Renal pelvis (tissue), 4 donors: Measurements from ENCODE around the gene SMIM20. TPM values are rescaled to one million over a fixed set of nuclear protein-coding genes. Genes with fewer than 3 reads are reported as not detected.
"Not testable (repeated sequence)": the region's sequence is repeated elsewhere in the genome, so short reads cannot be mapped to it uniquely, and the experiment has no call there.

Experiments used
- DNase-seq: peaks from one replicate; pipeline ENCODE4 v3.0.0-alpha.2; 2013
- polyA plus RNA-seq, 3 donors: library from polyadenylated mRNA; unstranded; fragments of 120-200 nt; gene quantifications; one replicate each; pipeline ENCODE4 v1.2.1, GENCODE V29; 2013; ENCODE audit not compliant: insufficient read length in 3 of 3

SMIM20 gene
- polyA plus RNA-seq, 3 donors, result 45.6 to 47.6 (median 47.3) TPM

DNA sequence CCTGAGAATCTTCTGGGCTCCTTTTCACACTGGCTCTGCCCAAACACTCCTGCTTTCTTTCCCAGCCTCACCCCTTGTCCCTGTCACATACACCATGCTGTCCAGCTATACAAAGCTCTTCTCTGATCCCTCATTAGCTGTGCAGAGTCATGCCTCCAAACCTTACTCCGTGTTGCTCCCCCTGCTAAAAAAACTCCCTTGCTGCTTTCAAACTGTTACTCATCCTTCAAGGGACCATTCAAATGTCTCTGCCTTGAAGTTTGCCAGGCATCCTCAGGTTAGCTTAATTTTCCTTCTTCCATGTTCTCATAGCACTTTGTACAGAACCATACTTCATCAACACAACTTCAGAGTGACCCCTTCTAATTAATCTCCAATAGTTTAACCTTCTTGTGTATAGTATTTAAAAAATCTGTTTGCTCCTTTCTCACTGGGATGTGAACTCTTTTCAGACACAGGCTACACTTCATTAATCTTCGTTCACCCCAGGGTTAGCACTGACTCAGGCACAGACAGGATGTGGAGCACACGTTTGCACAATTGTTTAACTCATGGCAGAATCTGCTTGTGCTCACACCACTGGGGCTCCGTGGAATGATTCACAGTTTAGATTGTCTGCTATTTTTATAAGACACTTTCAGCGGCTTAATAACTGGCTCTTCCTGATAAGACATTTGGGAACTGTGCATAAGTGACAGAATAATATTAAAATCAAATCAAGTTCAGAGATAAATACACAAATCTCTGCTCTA lies 29.8 kb upstream of the SMIM20 start:
- DNase-seq, result no peak

DNA sequence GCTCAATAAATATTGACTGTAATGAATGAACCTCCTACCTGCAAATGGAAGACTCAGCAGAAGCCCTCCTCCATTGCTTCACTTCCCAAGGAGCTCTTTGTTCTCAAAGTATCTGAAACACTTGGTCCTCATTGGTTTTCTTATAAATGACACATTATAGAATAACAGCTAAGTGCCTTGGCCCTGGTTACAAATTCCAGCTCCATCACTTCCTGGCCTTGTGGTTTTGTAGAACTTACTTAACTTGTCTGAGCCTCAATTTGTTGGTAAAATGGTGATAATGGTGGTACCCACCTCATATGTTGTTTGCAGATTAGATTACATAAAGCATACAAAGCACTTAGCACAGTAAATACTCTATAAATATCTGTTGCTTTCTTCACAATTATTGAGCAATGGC lies 25.2 kb upstream of the SMIM20 start:
- DNase-seq, result no peak

DNA sequence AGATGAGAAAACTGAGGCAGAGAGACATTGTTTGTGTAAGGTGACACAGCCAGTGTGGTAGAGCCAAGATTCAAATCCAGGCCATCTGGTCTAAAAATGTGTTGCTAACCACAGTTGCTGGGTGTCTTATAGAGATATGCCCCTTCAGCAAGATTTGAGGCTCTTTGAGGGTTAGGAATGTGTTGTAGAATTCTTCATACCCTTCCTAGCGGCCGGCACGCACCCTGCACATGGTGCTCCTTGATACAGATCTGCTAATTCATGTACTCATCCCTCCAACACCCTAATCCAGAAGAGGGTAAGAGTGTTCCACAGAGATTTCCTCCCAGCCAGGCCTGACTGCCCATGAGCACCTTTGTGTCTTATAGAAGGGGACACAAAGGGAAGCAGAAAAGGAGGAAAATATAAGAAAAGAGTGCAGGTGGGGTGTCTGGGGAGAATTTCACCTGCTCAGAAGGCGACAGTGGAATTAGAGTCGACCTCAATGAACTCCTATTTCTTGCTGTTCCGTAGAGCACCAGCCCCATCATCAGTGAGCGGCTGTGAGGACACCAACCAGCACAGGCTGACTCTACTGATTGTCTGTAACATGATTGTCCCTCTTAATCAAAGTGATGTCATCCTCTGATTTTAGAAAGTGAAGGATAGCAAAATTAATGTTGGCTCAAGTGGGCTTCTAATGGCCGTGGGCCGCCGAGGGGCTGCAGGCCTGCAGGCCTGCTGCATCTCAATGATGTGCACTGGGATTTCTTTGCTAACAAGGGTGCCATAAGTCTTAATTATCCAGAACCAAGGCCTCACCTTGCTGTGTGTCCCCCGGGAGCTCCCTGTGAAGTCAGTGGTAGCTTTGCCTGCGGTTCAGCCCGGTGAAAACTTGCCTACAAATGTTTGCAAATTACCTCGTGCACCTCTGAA lies 24.2 kb upstream of the SMIM20 start:
- DNase-seq, result no peak

DNA sequence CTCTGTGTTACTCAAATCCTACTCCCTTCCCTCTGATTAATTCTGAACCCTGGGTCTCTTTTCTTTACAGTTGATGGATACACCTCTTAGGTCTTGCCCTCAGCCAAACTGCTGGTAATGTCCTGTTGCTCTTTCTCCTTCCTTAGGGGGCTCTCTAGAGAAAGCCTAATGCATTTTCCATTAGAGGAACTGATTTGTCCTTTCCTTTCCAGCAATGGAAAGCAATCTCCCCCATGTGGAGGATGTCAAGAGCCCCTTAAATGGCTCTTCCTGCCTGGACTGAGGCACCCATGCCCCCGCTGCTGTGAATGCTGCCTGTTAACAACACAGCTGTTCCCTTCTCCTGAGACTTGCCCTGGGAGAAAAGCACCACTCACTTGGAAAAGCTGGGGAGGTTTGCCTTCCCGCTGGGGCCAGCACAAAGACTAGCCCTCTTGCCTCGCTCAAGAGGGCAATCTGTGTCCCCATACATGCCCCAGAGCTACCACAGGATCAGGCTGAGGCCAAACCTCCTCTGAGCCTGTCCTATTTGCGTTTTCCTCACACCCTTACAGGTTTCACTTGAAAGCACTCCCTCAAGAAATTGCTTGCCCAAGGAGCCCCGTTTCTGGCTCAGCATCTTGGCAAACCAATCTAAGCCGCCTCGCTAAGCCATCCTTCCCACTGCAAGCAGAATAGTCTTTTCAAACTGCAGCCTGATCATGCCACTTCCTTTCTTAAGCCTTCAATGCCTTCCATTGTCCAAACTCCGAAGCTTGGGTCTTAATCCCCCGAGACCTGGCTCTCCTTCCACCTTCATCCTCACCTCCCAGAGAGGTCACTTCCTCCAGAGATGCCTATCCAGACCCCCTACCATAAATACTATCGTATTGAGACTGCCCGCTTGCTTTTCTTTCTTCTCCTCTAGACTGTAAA lies 23.2 kb upstream of the SMIM20 start:
- no peak for DNase-seq

DNA sequence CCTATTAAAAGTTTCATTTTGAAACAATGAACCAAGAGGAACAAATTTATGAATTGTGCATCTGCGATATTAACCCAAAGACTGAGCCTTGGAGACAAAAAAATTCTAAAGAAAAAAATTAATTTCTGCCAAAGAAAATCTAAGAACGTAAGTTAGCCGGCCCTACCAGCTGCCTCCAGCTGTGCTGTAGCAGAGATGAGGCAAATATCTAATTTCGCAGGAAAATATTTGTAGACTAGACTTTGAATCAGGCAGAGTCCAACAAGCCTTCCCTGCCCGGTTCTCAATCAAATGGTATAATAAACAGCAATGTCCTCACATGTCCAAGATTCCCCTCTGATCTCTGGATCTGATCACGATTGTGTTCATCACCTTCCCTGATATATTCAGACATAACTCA lies 21.2 kb upstream of the SMIM20 start:
- DNase-seq, result no peak

DNA sequence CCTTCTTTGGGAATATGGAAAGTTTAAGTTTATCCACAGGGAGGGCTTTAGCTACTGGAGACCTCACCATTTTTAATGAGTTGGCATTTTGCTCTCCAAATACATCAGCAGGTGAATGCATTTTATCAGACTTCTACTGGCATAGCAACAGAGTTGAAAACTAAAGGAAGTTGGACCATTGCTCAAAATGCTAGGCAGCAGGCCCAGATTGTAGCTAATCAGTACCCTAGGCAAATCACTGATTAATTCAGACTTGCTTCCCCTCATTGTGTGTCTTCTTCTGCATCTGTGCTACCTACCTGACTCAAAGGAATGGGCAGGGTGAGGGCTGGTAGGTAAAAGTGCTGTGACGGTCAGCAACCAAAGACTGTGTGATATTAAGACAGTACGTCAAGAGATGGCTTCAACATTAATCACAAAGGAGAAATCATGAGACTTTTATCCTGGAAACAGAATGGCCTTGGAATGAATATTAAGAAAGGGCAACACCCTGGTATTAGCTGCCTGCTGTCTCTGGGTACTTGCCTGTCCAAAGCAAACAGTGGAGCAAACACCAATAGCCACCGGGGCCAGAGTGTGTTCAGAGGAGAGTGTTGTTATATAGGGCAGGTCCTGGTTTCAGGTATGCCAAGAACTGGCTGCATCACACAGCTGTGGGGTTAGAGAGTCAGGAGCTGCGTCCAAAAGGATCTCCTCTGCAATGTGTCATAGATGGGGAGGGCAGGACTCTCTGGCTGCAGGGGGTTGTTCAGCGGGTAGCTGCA lies 17.1 kb upstream of the SMIM20 start:
- no peak for DNase-seq

DNA sequence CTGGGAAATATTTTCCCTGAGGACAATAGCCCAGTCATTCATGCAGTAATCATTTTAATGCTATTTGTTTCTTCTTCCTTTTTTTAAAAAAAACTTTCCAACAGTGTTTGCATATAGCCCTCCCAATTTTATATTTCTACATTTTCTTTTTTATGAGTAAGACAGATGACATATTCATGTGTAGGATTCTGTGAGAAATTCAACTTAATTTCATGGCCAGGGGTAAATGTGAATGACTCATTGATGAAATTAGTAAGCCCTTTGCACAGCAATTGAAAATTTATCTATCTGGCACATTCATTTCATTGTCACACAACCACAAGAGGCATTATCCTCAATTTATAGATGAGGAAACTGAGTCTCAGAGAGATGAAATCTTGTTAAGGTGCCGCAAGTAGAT lies 13.7 kb upstream of the SMIM20 start:
- DNase-seq, result no peak

DNA sequence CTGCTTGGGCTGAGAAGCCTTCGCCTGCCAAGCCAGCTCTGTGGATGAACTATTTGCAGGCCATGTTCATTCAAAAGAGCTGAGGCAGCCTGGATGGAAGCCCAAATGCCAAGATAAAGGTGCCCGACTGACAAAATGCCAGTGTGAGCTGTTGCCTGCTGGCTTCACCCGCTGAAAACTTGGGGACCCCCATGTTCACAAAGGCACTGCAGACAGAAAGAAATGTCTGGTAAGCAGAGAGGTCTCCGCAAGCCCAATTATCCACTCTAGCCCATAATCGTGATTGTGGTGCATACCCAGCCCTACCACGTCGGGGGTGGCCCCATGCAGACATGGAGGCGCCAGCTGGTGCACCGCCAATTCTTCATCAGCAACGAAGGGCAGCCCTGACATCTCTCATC lies 13.0 kb upstream of the SMIM20 start:
- no peak for DNase-seq

DNA sequence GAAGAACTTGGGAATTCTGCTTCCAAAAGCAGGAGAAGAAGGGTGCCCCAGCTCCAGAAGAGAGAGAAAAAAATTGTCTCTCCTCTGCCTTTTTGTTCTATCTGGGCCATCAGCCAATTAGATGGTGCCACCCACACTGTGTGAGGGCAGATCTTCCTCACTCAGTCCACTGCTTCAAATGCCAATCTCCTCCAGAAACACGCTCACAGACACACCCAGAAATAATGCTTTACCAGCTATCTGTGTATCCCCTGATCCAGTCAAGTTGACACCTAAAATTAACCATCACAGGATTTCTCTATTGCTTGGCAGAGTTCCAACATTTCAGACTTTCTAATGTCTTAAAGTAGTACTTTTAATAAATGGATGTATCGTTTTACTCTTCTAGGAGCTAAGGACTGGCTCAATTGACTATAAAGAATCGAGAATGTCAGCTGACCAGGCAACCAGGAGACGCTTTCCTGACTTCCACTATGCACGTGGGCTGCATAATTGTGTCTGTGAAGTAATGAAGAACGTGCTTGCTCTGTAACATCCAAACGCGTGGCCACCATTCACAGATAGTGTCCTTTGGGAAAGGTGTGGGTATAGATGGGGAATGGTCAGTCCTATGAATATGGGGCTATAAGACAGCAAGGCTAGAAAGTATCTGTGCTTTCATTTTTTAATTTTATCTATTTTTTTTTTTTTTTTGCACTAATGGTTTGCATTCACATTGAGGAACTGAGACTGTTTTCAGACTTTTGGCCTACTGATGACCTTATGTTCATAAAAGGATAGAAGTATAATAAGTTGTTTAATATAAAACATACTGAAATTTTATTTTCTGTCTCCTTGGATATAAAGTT lies 9.9 kb upstream of the SMIM20 start:
- no peak for DNase-seq

DNA sequence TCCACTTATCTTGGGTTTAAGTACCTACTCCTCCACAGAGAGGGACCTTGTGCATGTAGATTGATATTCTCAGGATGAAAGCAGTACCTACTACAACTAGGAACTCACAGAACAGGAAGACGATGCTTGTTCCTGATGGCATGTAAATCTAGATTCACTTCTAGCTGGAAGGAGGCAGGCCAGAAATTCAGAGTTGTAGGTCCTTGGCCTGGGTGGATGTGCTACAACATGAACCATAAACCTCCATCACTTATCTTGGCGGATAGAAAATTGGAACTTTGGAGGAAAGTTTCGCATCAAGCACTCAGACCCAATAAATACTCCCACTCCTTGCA lies 9.3 kb upstream of the SMIM20 start:
- DNase-seq, result no peak

DNA sequence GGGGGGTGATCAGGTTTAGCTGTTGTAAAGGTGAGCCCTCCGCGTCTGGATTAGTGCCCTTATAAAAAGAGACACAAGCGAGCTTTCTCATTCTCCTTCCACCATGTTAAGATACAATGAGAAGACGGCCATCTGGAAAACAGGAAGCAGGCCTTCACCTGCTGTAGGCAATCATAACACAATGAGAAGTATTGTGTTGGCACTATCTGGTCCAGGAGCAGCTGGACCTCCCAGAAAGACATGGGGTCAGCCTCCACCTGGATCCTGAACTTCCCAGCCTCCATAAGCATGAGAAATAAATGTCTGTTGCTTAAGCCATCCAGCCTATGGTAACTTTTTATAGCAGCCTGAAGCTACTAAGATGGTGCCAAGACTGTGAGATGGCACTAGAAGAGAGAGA lies 8.6 kb upstream of the SMIM20 start:
- no peak for DNase-seq

DNA sequence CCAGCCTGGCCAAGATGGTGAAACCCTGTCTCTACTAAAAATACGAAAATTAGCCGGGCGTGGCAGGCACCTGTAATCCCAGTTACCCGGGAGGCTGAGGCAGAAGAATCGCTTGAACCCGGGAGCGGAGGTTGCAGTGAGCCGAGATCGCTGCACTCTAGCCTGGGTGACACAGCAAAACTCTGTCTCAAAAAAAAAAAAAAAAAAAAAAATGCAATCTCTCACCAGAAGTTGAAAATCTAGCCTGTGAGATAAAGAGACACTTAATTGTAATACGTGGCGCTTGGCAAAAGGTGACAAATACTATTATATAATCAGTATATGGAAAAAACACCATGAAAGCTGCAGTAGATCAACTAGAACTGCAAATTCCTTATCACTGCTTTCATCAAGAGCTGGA lies 7.9 kb upstream of the SMIM20 start:
- DNase-seq, result not testable (repeated sequence)

DNA sequence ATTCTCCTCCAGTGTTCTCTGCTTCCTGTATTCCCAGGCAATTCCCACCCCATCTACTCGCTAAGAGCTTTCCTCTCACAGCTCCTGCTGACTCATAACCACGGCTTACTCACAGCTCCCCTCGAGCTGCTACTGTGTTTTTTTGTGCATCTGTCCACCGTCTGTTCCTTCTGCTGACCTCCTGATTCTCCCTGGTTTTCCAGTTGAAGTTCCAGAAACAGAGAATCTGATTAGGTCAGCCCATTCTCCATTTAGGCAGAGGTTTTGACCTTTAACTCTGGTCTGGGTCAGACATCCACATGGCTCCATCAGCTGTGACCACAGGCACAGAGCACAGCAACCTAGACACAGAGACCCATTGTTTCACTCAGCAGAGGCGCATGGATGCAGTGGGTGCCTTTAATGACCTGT lies 5.5 kb upstream of the SMIM20 start:
- no peak for DNase-seq

DNA sequence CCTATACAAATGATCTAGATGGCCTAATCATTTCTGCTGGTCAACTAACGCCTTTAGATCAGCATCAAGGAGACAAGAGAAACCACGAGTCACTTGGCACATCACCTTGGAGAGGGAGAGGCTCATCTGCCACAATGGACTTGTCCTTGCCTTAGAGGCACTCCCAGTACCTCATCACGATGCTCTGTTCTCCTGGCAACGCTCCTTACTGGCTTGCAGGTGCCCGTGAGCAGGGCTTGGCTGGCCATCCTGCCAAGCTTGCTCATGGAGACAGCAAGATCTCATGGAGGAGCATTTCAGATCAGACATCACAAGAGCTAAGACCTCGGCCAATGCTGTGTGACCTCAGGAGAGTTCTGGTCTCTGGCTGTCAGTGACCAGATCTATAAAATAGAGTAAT lies 2.7 kb upstream of the SMIM20 start:
- no peak for DNase-seq

DNA sequence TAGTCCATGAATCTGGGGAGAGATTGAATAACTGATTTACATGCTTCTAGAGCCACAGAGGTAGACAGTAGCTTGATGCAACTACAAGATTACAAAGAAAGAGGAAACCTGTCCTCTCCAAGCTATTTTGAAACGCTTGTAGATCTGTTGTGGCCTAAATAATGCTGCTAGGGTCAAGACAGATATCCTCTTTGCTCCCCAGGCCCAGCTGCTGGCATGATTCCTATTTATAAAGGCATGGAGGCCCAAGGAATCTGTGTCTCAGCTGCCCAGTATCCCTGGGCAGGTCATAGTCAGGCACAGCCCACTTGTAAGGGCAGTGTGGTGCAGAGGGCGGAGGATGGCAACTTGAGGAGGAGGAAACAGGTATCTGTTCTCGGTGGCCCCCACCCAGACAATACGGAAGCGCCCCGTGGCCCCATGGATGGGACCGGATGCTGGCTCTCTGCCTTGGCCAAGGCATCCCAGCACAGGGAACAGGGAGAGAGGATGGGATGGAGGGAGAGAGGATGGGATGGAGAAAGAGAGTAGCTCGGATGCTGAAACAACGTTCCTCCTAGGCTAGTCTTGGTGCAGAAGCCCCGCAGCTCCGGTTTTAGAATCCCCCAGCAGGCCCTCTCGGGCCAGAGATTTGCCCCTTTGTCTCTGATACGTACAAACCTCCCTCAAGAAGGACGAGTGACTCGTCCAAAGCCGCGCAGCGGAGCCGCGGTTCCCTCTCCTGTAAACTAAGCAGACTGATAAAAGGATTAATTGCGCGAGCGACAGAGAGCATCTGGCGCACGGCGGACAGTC lies 767 bp upstream of the SMIM20 start:
- DNase-seq, result no peak

DNA sequence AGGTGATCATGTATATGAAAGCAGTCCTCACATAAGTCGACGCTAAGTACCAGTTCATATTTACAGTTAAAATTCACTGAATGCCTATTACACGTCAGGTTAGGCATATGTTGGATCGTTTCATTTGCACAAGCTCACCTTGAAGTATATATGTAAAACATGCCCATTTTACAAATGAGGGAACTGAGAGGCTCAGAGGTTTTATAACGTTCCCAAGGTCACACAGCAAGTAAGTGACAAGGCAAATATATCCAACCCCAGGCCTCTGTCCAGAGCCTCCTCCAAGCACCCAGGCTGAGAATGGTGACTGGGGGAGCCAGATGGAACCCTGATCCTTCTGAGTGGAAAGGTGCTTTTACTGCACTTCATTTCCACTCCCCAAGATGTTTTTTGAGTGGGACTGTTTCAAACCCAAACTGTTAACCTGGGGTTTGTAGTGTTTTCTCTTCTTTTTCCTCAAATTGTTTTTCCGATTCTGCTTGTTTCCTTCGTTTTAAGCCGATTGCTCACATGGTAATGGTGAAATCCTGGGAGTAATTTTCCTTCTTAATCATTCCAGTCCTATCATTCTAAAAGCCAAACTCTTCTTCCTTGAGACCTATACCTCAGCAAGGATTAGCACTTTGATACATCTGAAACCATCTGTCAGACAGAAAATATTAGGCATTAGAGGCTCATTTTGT lies 791 bp downstream of the SMIM20 start:
- DNase-seq, result no peak

DNA sequence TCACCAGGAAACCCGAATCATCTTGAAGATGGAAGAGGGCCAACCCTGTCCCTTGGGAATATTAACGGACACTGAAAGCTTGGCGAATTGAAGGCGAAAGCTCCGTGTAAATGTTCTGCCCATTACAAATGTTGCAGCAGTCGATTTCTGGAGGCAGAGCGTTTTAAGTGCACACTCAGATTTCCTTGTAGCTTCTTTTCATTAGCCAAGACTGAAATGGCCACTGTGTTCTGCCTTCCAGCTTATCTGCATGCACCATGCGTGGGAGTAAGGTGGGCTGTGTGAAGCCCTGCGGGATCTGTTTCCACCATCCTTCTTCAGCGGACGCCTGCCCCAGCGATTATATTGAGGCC lies 1.3 kb downstream of the SMIM20 start:
- DNase-seq, result no peak

DNA sequence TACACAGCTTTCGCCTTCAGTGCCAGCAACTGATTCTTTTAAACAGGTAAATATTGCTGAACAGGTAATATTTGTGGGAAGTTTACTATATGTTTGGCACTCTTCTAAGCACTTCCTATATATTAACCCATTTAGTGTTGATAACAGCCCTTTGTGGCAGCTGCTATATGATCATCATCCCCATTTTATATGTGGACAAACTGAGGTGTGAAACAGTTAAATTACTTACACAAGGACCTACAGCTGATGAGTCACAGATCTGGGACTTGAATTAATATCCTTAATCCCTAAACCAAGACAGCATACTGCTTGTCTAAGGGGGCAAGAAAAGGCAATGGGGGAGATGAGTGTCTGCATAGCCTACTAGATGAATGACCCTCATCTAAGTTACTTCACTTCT lies 2.9 kb downstream of the SMIM20 start:
- DNase-seq, result no peak

DNA sequence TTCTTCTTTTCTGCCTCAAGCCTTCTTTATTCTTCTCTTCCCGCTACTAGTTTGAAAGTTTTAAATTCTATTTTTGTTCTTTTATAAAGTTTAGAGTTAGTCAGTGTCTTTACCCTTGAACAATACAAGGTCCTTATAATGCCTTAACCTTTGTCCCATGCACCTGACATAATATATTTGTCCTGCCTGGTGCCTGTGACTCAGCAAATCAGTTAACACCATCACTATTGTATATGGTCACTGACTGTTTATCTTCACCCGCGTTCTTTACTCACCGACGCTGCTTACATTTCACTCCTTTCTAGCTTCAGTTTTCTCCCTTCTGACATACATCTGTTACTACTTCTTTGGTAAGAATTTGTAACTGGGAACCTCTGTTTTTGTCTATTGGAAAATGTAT lies 5.7 kb downstream of the SMIM20 start:
- no peak for DNase-seq
